GM23248 (cell line): ENCODE measurements around the gene CNKSR1. TPM values are rescaled to one million over a fixed set of nuclear protein-coding genes. Genes with fewer than 3 reads are reported as not detected.

Source experiments
- DNase-seq: peaks from one replicate; pipeline ENCODE4 v3.0.0-alpha.2; 2015
- H2AFZ ChIP-seq: fragments of 200-600 bp; sonication (generic); 2 replicates; pipeline ENCODE4 v1.6.1; 2016; ENCODE audit warnings: antibody characterized with exemption
- H3F3A ChIP-seq: fragments of 200-600 bp; sonication (generic); 2 replicates; pipeline ENCODE4 v1.6.1; 2016; ENCODE audit warnings: mild to moderate bottlenecking, antibody characterized with exemption, mixed run types; ENCODE audit not compliant: insufficient read depth
- H3K27ac ChIP-seq: fragments of 200-600 bp; sonication (generic); 2 replicates; pipeline ENCODE4 v1.5.1; 2016; ENCODE audit warnings: mild to moderate bottlenecking
- H3K27me3 ChIP-seq: fragments of 200-600 bp; sonication (generic); replicated peaks from 2 replicates; pipeline ENCODE4 v1.6.1; 2016; ENCODE audit warnings: mild to moderate bottlenecking; ENCODE audit not compliant: insufficient read depth
- H3K36me3 ChIP-seq: fragments of 200-600 bp; sonication (generic); 2 replicates; pipeline ENCODE4 v1.6.1; 2016; ENCODE audit warnings: low read depth, mild to moderate bottlenecking
- H3K4me1 ChIP-seq: fragments of 200-600 bp; sonication (generic); 2 replicates; pipeline ENCODE4 v1.6.1; 2016; ENCODE audit warnings: mild to moderate bottlenecking; ENCODE audit not compliant: insufficient read depth
- H3K4me2 ChIP-seq: fragments of 200-600 bp; sonication (generic); one replicate; pipeline ENCODE4 v1.6.1; 2016; ENCODE audit warnings: mild to moderate bottlenecking; ENCODE audit not compliant: unreplicated experiment
- H3K4me3 ChIP-seq: fragments of 200-600 bp; sonication (generic); 2 replicates; pipeline ENCODE4 v1.5.1; 2016; ENCODE audit warnings: mild to moderate bottlenecking
- H3K79me2 ChIP-seq: fragments of 200-600 bp; sonication (generic); 2 replicates; pipeline ENCODE4 v1.6.1; 2016; ENCODE audit warnings: mild to moderate bottlenecking; ENCODE audit not compliant: insufficient read depth
- H3K9ac ChIP-seq: fragments of 200-600 bp; sonication (generic); 2 replicates; pipeline ENCODE4 v1.6.1; 2016; ENCODE audit warnings: mild to moderate bottlenecking
- H3K9me2 ChIP-seq: fragments of 200-600 bp; sonication (generic); 2 replicates; pipeline ENCODE4 v1.6.1; 2016; ENCODE audit warnings: mixed run types, mild to moderate bottlenecking, moderate library complexity; ENCODE audit not compliant: insufficient read depth
- H3K9me3 ChIP-seq: fragments of 200-600 bp; sonication (generic); one replicate; pipeline ENCODE4 v1.6.1; 2017; ENCODE audit warnings: low read depth
- H4K20me1 ChIP-seq: fragments of 200-600 bp; sonication (generic); 2 replicates; pipeline ENCODE4 v1.6.0; 2016; ENCODE audit not compliant: insufficient read depth
- EZH2 ChIP-seq: fragments of 200-600 bp; sonication (generic); IDR thresholded peaks from 2 replicates; pipeline ENCODE4 v1.6.1; 2018; ENCODE audit warnings: antibody characterized with exemption, mild to moderate bottlenecking; ENCODE audit not compliant: insufficient read depth, poor library complexity, severe bottlenecking
- EZH2phosphoT487 ChIP-seq: fragments of 200-600 bp; sonication (generic); IDR thresholded peaks from 2 replicates; pipeline ENCODE4 v1.6.1; 2018; ENCODE audit warnings: antibody characterized with exemption, moderate library complexity, mild to moderate bottlenecking, low read depth; ENCODE audit not compliant: insufficient read depth
- WGBS, 2 experiments: methylation state at CpG; one replicate each; pipeline ENCODE4 v1.1.6; 2015 to 2017; ENCODE audit warnings: low lambda C conversion rate in 2 of 2, low coverage in 1 of 2; ENCODE audit errors: missing lambda C conversion rate in 2 of 2; 5-methylcytosine and 5-hydroxymethylcytosine counted together
- in situ Hi-C: fragments of 300-500 bp; cut with MboI; formaldehyde crosslinking; loops from 2 replicates; pipeline ENCODE4 v1.15.0; 2020
- polyA plus RNA-seq: library from polyadenylated mRNA; unstranded; fragments of >200 nt; fragmentation: Nextera tagmentation; extraction: Ambion mirVana; gene quantifications from 2 replicates; pipeline ENCODE4 v1.2.1, GENCODE V29; 2016
- total RNA-seq: library from RNA; depleted of rRNA; stranded (reverse); fragments of >200 nt; shearing (Covaris generic); gene quantifications from 2 replicates; pipeline ENCODE4 v1.2.3, GENCODE V29; 2014; rRNA removed

CNKSR1 gene
- total and polyA plus RNA-seq, 2 experiments from 2014 or later, result not detected

GRCh38 chr1:26234644-26235370, 57.5 kb downstream of the CNKSR1 start:
- peak overlapping the region; percentile 92 for H3K4me2 ChIP-seq
- no peaks in the 10 kb centered on the region for H4K20me1 ChIP-seq
- peaks cover 9% of the 10 kb centered on the region; the same call in 1 of the 2 replicates for H3F3A ChIP-seq
- no peaks in the 10 kb centered on the region for H3K9me3 ChIP-seq
- peak overlapping the region; percentile 67 for H3K27ac ChIP-seq
- peak overlapping the region; percentile 94 for H3K4me3 ChIP-seq
- in situ Hi-C loops, result no loop called here
- peaks cover 50% of the 10 kb centered on the region for H3K79me2 ChIP-seq
- peaks cover 11% of the 10 kb centered on the region for H3K4me1 ChIP-seq
- no peaks in the 10 kb centered on the region for H3K9me2 ChIP-seq
- H3K36me3 ChIP-seq, result no peaks in the 10 kb centered on the region
- H3K27me3 ChIP-seq, result no peaks in the 10 kb centered on the region
- WGBS, 2 experiments, result 4 to 5% methylated on average over 30 of the region's 30 CpGs
- peak; percentile 44 for DNase-seq
- H2AFZ ChIP-seq, result peak overlapping the region; percentile 96
- H3K9ac ChIP-seq, result peak overlapping the region; percentile 80
- no peak for TF ChIP-seq EZH2

- Histone ChIP-seq H4K20me1 (no peaks in the 10 kb centered on the region), H3K27me3 (no peaks in the 10 kb centered on the region), H3K9me2 (no peaks in the 10 kb centered on the region), H3K27ac (no peak overlapping the region), H3K4me1 (peaks cover 18% of the 10 kb centered on the region), H2AFZ (no peak overlapping the region), H3K9me3 (no peaks in the 10 kb centered on the region), H3K36me3 (no peaks in the 10 kb centered on the region), H3F3A (peaks cover 9% of the 10 kb centered on the region; the same call in 1 of the 2 replicates), H3K79me2 (peaks cover 62% of the 10 kb centered on the region), H3K4me3 (no peak overlapping the region), H3K4me2 (no peak overlapping the region), H3K9ac (no peak overlapping the region)
- 95% methylated on average over 6 of the region's 6 CpGs for WGBS, 2 experiments
- peak; percentile 26 for DNase-seq
- in situ Hi-C loops, result no loop called here
- no peak for TF ChIP-seq EZH2phosphoT487
- no peak for TF ChIP-seq EZH2
Observed at GRCh38 chr1:26237230-26237966, 60.1 kb downstream of the CNKSR1 start.

Other genes with a start within 250 kb of the CNKSR1 start
- gene PAFAH2, start 179.4 kb upstream of the CNKSR1 start, total RNA-seq, result 10.7 and 11.9 TPM in 2 replicates
- gene PAFAH2, start 179.4 kb upstream of the CNKSR1 start, polyA plus RNA-seq, result 9.5 and 10.0 TPM in 2 replicates
- gene EXTL1, start 155.7 kb upstream of the CNKSR1 start, total RNA-seq, result 3.4 and 5.5 TPM in 2 replicates
- 5.9 and 6.4 TPM in 2 replicates for gene EXTL1, start 155.7 kb upstream of the CNKSR1 start, polyA plus RNA-seq
- not detected in 2 replicates for gene SLC30A2, start 131.4 kb upstream of the CNKSR1 start, total RNA-seq
- gene SLC30A2, start 131.4 kb upstream of the CNKSR1 start, polyA plus RNA-seq, result 0.14 TPM in 1 of 2 replicates, not detected in the other
- not detected in 2 replicates for gene TRIM63, start 109.9 kb upstream of the CNKSR1 start, total RNA-seq
- gene TRIM63, start 109.9 kb upstream of the CNKSR1 start, polyA plus RNA-seq, result not detected in 2 replicates
- gene PDIK1L, start 65.7 kb upstream of the CNKSR1 start, total RNA-seq, result 6.6 and 6.8 TPM in 2 replicates
- 2.9 and 3.5 TPM in 2 replicates for gene PDIK1L, start 65.7 kb upstream of the CNKSR1 start, polyA plus RNA-seq
- gene FAM110D, start 18.4 kb upstream of the CNKSR1 start, total RNA-seq, result 0.63 TPM in 1 of 2 replicates, not detected in the other
- not detected in 2 replicates for gene FAM110D, start 18.4 kb upstream of the CNKSR1 start, polyA plus RNA-seq
- gene C1orf232, start 8.5 kb upstream of the CNKSR1 start, total RNA-seq, result not detected in 2 replicates
- not detected in 2 replicates for gene C1orf232, start 8.5 kb upstream of the CNKSR1 start, polyA plus RNA-seq
- gene ZNF593, start 7.6 kb upstream of the CNKSR1 start, total RNA-seq, result 8.2 and 25.0 TPM in 2 replicates
- gene ZNF593, start 7.6 kb upstream of the CNKSR1 start, polyA plus RNA-seq, result 61.2 and 65.8 TPM in 2 replicates
- not detected in 2 replicates for gene ZNF593OS, start 5.7 kb upstream of the CNKSR1 start, total RNA-seq
- 0.81 and 0.85 TPM in 2 replicates for gene ZNF593OS, start 5.7 kb upstream of the CNKSR1 start, polyA plus RNA-seq
- not detected in 2 replicates for gene CATSPER4, start 13.1 kb downstream of the CNKSR1 start, total RNA-seq
- not detected in 2 replicates for gene CATSPER4, start 13.1 kb downstream of the CNKSR1 start, polyA plus RNA-seq
- gene CEP85, start 56.7 kb downstream of the CNKSR1 start, total RNA-seq, result 6.2 TPM in 2 replicates
- 4.6 and 5.0 TPM in 2 replicates for gene CEP85, start 56.7 kb downstream of the CNKSR1 start, polyA plus RNA-seq
- gene SH3BGRL3, start 102.6 kb downstream of the CNKSR1 start, total RNA-seq, result 212 and 240 TPM in 2 replicates
- gene SH3BGRL3, start 102.6 kb downstream of the CNKSR1 start, polyA plus RNA-seq, result 2,795 and 2,825 TPM in 2 replicates
- gene UBXN11, start 129.1 kb downstream of the CNKSR1 start, total RNA-seq, result 4.8 and 5.8 TPM in 2 replicates
- 11.1 and 12.7 TPM in 2 replicates for gene UBXN11, start 129.1 kb downstream of the CNKSR1 start, polyA plus RNA-seq
- gene CD52, start 140.5 kb downstream of the CNKSR1 start, total RNA-seq, result not detected in 2 replicates
- not detected in 2 replicates for gene CD52, start 140.5 kb downstream of the CNKSR1 start, polyA plus RNA-seq
- gene CRYBG2, start 176.6 kb downstream of the CNKSR1 start, total RNA-seq, result not detected in 2 replicates
- gene CRYBG2, start 176.6 kb downstream of the CNKSR1 start, polyA plus RNA-seq, result not detected in 2 replicates
- not detected in 2 replicates for gene ZNF683, start 195.3 kb downstream of the CNKSR1 start, total RNA-seq
- not detected in 2 replicates for gene ZNF683, start 195.3 kb downstream of the CNKSR1 start, polyA plus RNA-seq
- not detected in 2 replicates for gene LIN28A, start 233.3 kb downstream of the CNKSR1 start, total RNA-seq
- 0.14 and 0.15 TPM in 2 replicates for gene LIN28A, start 233.3 kb downstream of the CNKSR1 start, polyA plus RNA-seq